Stimulated activated CD8-positive, alpha-beta memory T cell treated with anti-CD3 and anti-CD28 coated beads, Interleukin-12 subunit alpha, Interleukin-12 subunit beta, amount 100 ng/mL, for 24 hours (primary cell): ENCODE data around the gene MANBA.
"Not testable (repeated sequence)": the region's sequence is repeated elsewhere in the genome, so short reads cannot be mapped to it uniquely, and the experiment has no call there.

Experiments
- DNase-seq: peaks from one replicate; pipeline ENCODE4 v3.0.0-alpha.2; 2020; ENCODE audit errors: extremely low read depth

MANBA gene

DNA sequence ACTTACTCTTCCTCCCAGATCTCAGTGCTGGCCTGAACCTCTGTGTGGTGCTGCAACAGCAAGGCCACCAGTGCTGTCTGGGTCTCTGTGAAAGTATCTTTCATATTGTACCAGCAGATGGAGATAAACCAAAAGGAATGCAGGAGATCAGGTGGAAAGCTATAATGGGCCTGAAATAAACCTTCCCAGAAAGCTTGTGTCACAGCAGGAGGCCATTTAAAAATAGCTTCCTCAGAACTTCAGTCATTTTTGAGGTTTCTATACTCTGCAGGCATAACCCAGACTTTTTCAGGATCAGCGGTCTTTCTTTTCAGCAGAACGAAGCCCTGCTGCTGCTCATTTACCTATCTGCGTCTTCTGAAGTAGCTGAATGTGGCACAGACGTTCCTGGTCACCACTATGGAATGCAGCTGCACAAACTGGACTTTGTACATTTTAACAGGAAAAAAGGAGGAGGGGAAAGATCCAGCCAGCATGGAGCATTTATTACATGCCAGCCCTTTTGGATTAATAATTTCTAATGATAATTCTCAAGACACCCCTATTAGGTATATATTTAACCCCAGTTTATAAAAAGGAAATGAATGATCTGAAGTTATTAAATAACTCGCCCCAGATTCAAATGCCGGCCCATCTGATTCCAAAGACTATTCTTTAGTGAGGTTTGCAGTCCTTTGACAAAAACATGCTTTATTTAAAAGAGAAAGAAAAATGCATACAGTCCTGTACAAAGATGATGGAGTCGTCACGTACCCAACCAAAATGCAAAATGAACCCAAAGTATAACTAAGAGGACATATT lies 139.9 kb downstream of the MANBA start:
- no peak for DNase-seq

DNA sequence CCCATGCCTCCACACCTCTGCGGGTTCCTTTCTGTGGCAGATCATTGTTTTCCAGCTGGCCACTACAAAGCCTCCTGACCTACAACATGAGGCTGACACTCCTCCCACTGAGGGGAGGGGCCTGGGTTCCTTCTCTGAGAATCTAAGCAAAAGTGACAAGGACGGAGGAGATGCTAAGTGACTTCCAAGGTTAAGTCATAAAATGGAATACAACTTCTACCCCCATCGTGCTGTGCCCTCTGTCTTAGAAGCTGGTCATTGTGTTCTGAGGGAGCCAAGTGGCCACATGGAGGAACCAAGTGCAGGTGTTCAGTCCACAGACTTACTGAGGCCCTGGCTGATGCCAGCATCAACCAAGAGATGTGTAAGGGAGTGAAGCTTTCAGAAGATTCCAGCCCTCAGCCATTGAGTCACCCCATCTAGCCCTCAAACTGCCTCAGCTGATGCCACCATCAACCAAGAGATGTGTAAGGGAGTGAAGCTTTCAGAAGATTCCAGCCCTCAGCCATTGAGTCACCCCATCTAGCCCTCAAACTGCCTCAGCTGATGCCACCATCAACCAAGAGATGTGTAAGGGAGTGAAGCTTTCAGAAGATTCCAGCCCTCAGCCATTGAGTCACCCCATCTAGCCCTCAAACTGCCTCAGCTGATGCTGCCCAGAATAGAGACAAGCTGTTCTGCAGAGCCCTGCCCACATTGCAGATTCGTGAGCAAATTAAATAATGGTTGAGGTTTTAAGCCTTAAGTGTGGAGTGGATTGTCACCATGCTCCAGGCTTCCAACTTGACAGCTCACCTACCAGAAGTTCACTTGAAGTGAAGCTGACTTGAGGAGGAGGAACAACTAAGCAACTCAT lies 140.8 kb downstream of the MANBA start:
- not testable (repeated sequence) for DNase-seq

DNA sequence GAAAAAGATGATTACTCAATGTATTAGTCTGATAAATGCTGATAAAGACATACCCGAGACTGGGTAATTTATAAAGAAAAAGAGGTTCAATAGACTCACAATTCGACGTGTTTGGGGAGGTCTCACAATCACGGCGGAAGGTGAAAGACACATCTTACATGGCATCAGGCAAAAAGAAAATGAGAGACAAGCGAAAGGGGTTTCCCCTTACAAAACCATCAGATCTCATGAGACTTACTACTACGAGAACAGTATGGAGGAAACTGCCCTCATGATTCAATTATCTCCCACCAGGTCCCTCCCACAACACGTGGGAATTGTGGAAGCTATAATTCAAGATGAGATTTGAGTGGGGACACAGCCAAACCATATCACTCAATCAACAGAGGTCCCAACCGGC lies 141.7 kb downstream of the MANBA start:
- not testable (repeated sequence) for DNase-seq

DNA sequence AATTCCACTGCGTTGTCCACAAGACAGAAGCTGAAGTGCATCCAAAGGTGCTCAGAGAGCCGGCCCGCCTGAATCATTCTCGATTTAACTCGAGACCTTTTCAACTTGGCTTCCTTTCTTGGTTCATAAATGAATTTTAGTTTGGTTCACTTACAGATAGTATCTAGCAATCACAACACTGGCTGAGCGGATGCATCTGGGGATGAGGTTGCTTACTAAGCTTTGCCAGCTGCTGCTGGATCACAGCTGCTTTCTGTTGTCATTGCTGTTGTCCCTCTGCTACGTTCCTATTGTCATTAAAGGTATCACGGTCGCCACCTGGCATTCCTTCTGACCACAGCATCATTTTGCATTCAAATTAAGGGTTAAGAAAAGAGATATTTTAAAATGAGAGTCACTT lies 144.1 kb downstream of the MANBA start:
- DNase-seq: no peak

DNA sequence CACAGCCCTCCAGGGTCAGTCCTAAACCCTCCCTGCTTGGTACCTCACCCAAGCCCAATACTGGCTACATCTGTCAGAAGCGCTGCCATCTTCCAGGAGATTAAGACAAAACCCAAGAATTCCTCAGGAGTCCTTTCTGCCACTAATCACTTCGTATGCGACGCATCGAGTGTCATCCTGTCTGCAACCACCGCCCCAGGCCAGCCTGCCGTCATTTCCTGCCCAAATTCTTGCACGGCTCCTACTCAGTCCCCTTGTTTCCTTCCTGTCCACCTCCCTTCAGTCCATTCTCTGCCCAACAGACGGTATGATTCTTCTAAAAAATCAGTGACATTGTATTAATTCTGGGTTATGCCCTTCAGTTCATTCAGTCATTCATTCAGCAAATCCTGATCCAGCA lies 146.0 kb downstream of the MANBA start:
- DNase-seq: no peak

DNA sequence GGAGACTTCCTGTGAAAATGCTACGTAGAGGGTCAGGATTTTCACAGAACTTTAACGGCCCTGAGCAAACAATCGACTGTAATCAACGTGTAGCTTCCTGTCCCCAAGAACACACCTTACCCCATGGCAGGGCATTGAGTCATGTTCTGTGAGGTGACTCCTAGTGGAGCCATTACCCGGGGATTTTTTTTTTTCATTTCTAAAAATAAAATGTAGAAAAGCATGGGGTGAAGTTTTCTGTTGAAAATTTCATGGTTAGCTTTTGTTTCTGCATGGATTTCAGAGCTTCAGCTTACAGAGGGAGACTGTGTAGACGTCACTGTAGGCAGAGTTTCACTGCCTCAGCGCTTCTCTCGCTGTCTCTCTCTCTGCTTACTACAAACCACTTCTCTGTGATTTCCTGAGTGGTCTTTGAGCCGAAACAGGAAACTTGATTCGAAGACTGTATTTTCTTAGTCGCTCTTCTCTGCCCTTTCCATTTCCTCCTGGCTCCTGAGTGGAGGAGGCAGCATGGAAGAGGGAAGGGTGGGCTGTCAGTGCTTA lies 147.9 kb downstream of the MANBA start:
- DNase-seq: no peak

DNA sequence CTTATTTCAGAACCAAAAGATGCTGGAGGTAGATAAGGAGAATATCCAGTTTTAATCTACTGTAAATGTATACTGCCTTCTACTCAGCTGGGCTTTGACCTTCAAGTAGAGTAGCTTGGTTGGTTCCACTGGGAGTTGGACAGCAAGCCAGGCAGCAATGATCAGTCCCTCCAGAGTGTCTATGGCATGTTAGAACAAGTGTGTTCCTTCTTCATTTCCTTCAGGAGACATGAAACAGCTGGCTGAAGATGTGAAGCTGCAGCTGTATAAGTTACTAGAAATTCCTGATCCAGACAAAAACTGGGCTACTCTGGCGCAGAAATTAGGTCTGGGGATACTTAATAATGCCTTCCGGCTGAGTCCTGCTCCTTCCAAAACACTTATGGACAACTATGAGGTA lies 148.6 kb downstream of the MANBA start:
- DNase-seq: no peak

DNA sequence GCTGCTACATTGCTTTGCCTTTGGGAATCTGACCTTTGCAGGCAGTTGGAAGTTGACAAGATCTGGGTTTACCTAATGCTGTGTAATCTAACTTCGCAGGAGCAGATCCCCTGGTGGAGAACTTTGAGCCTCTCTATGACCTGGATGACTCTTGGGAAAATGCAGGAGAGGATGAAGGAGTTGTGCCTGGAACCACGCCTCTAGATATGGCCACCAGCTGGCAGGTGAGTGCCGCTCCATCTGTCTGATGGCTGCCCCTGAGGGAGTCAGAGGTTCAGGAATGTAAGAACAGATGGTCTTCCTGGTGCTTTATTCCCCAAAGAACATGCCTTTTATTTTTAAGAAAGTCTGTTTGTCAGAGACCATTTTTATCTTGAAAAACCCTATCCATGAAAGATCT lies 150.3 kb downstream of the MANBA start:
- no peak for DNase-seq

DNA sequence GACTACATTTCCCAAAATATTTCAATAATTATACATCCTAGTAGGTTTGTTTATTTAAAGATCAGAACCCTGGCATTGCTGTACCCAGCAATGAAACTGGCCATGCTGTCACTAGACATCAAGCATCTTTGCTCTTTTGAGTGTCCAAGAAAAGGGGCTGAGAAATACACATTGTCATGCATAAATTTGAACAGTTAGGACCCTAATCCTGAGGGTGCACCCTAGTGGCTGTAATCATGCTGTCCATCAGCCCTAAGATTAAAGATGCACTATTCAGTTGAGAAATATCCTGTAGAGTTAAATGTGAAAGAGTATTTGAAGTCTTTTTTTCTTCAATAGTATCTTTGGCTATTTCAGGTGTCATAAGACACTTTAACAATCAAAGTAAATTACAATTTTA lies 150.8 kb downstream of the MANBA start:
- no peak for DNase-seq

DNA sequence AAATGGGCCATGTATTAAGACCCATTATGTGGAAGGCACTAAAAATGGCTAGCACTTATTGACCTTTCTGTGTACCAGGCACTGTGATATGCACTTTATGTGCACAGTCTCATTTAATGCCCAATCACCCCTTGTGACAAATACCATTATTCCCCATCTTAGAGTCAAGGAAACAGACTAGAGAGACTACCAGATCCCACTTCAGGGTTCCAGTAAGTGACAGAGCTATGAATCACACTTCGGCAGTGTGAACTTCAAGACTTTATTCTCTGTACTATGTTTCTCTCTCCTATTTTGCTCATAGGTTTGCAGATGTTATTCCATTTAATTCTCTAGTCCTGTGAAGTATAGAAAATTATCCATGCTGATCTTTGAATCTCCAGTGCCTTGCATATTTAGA lies 152.6 kb downstream of the MANBA start:
- no peak for DNase-seq

DNA sequence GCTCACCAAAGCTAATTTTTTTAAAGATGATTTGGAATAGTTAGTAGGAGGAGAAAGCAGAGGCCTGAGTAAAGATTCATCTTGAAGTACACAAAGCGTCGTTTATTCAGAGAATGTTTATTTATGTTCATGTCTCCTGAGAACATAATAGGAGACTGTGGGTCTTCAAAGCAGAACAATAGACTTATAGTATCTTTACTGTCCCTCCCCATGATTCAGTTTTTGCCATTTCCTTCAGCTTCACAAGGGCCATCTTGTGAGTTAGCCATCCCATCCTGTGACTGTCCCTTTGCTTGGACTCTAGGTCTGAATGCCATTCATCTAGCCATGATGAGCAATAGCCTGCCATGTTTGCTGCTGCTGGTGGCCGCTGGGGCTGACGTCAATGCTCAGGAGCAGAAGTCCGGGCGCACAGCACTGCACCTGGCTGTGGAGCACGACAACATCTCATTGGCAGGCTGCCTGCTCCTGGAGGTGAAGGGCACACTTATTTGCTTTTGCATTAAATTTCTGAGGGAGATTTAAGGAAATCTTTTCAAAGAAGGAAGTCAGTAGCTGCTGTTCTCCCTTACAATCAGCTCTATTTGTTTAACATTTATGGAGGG lies 153.8 kb downstream of the MANBA start:
- no peak for DNase-seq

DNA sequence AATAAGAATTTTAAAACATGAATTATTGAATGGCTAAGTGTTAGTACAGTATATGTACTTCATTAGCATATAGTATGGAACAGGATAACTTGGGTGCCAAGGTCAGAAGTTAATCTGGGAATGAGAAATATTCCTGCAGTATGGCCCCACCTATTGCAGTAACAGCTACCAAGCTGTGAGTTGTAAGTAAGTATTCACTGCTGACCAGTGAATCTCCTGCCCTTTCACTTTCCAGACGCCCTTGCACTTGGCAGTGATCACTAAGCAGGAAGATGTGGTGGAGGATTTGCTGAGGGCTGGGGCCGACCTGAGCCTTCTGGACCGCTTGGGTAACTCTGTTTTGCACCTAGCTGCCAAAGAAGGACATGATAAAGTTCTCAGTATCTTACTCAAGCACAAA lies 154.5 kb downstream of the MANBA start:
- DNase-seq: no peak

DNA sequence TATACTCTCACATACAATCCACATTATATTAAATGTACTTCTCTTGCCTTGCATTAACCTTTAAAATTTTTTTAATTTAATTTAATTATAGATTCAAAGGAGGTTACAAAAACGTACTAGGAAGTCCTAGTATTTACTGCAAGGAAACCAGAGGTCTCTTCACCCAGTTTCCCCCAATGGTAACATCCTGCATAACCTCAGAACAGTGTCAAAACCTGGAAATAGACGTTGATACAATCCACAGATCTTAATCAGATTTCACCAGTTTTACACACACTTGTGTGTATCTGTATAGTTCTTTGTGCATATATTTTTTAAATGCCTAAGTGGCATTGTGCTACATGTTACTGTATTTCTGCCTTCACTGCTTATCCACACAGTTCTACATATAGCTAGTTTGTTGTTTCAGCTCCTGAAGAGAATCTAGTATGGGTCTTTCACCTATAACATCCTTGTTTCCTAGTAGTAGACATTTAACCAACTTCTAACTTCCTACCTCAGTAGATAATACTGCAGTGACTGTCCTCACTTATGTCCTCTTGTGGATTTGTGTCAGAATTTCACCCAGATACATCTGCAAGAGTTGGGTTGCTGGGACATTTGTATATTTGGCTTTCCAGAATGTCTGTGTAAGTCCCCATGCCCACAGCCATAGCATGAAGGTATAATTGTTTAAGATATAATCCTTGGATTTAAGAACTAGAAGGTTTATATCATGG lies 156.4 kb downstream of the MANBA start:
- no peak for DNase-seq

DNA sequence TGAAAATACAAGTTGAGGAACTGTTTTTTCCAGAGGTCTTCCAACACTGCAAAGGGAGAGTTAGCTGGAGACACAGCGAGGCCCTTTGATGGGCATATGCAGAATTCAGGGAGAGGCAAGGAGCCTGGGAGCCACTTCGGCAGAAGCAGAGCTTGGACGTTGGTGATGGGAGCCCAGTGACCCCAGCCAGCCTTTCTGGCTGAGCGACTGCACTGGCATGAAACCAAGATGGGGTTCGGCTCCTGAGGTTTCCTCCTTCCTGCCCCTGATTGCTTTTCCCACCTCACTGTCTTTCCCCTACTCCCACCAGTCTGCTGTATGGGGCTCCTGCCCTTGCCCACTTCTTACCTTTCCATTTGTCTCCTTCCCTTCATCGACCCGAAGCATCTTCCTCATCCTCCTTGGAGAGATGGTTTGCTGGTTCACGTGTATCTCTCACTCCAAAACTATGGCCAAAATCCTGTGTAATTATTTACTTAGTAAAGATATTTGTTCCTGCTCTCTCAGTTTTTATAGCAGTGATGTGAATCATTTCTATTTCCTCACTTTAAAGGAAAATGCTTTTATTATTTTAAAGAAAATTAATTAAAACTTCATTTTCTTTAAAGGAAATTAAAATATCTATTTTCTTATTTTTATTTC lies 159.1 kb downstream of the MANBA start:
- no peak for DNase-seq

DNA sequence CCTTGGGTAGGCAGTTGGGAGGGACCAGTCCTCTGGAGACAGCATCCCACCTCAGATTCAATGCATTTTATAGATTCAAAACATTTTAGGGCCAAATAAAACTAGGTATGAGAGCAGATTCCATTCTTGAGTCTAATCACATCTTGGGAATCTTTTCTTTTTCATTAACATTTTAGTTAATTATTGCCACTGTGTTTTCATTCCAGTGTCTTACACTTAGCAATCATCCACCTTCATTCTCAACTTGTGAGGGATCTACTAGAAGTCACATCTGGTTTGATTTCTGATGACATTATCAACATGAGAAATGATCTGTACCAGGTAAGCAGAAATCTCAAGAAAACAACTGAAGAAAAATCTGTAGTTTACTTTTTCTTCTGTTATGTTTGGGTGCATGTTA lies 160.1 kb downstream of the MANBA start:
- DNase-seq: no peak

DNA sequence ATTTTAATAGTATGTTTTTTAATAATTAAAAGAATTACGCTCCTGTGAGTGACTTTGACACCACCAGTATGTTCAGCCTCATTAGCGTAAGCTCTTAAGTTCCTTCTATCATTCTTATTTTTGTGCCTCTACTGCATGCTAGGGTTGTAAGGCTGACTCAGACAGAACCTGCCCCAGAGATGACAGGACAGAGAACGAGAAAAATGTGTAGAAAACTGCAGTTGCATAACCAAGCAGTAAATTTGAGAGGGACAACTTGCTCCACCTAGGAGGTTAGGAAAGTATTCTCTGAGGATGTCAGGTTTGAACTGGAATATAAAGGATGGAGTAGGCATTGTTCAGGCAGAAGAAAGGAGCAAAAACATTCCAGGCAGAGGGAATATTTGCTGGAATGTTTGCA lies 160.9 kb downstream of the MANBA start:
- DNase-seq: no peak

DNA sequence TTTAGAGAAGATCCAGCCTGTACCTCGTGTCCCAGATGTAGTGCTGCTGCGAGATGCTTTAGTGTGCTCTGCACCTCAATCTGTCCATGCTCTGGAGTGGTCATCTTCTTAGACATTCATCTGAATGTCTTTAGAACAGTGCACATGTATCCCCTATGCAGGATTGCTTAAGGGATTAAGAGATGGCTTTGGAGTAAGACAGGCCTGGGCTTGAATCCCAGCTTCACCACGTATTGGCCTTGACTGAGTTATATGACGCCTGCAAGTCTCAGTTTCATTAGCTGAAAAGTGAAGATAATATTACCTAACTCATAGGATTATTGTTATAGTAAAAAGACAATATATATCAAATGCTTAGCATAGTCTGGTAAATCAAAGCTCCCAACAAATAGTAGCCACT lies 161.3 kb downstream of the MANBA start:
- DNase-seq: no peak

DNA sequence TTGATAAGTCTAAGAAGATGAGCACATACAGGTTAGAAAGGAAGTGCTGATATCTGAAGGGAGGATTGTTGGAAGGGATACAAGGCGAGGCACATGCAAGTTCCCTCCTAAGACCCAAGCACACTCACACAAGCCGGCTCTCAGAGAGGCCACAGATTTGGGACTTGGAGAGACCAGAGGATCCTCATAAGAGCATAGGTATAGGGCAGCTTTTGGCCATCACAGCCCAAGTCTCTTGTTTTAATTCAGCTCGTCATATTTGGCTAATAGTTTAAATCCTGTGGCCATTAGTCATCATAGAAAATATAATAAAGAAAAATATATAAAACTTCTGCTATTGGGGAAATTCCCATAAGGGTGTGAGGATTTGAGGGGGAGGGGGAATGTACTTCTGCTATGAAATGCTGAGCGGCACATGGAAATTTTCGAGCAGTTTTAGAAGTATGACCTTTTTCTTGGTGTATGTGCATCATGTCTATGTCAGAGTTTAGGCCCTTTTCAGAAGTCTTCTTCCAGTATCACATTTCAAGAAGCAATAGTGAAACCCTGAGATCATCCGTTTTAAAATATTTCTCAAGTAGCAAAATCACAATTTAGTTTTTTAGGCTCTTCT lies 161.9 kb downstream of the MANBA start:
- no peak for DNase-seq

DNA sequence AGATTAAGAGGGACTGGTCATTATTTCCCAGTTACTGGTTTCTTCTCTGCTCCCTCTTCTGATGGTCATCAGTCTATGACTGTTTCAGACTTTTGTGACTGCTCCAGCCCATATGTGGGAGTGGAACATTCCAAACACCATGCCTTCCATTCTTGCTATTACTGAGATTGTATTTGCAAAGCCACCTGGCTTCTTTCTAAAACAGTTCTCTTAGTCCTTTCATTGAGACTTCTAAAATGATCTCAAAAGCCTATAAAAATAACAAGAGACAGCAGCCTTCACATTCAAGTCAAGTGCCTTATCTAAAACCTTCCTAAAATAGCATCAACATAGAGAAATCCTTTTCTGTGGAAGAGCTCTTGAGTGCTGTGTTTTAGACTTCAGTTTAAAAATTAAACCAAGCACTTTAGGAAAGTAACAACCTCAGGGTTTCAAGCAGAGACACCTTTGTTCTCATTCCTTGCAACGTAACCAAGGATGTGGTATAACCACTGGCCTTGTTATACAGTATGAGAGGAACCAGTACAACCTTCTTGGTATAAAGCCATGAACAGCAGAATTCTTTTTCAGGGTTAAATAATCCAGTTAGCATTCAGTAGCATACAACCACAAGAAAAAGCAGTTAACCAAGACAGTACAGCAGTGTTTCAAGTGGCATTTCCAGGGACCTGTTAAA lies 162.5 kb downstream of the MANBA start:
- DNase-seq: no peak

DNA sequence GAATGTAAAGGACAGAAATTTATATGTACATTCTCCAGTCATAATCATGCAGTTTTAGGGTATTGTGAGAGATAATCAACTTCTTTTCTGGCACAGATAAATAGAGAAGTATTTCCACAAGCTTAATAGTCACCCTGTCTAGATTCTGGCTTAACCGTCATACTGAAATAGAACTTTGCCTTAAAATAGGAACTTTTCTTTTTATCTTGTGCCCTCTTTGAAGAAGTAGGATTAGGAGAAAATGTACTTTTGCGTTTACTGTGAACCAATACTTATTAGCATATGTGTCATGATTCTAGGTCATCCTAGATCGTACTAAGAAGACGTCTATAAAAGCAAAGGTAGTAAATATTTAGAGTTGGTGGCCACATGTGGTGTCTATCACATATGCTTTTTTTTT lies 164.2 kb downstream of the MANBA start:
- DNase-seq: no peak
